Stimulated activated CD8-positive, alpha-beta memory T cell treated with anti-CD3 and anti-CD28 coated beads, Interleukin-7, amount 100 ng/mL, for 48 hours (primary cell): Measurements from ENCODE around the gene ALDH1L1.
"Not testable (repeated sequence)": the region's sequence is repeated elsewhere in the genome, so short reads cannot be mapped to it uniquely, and the experiment has no call there.

Source experiments
- DNase-seq, 2 donors: peaks; one replicate each; pipeline ENCODE4 v3.0.0-alpha.2; 2020; ENCODE audit warnings: low read depth in 1 of 2; ENCODE audit errors: extremely low read depth in 1 of 2

The ALDH1L1 gene

DNA sequence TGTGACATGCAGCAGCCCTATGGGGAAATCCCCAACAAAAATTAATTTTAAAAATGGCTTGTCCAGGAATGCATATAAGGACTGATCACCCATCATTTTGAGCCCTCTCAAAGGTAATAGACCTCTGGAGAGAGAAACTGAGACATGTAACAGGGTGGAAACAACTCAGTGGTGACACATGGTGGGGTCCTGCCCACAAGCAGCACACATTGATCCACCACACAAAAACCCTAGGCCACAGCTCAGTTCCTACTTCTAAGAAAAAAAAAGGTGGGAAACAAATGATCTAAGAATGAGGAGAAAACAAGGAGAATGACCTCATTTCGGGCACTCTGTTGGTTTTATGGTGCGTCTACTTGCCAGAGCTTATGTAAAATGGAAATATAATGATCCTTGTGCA lies 94.5 kb downstream of the ALDH1L1 start:
- DNase-seq, result peak in 1 of 2 donors; percentile 22

DNA sequence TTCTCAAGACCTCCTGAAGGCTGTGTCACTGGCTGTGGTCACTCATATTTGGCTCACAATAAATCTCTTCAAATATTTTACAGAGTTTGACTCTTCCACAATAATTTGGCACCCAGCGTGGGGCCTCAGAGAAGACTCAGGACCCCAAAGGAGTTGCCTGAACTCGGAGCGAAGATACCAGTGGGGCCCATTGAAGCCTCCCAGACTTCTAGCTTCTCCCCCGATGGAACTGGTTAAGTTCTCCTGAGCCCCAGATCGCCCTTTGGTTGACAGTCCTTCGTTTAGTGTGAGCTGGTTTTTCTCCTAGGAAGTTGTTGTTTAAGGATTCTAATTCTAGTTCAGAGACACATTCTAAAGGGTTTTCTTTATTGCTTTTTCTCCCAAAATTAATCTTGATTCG lies 95.1 kb downstream of the ALDH1L1 start:
- DNase-seq, result no peak

DNA sequence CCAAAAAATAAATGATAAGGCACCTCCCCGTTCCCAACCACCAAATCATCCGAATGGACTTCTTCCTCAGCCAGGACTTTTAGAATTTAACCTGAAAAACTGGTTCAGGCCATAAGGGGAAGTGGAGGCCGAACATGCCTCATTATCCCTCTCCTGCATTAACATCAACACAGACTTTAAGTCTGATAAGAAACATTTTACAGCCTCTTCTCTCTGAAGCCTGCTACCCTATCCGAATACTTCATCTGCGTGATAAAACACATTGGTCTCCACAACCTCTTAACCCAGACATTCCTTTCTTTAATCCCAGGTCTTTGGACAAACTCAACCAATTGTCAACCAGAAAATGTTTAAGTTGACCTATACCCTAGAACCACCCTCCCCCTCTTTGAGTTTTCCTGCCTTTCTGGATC lies 95.6 kb downstream of the ALDH1L1 start:
- DNase-seq, result no peak

DNA sequence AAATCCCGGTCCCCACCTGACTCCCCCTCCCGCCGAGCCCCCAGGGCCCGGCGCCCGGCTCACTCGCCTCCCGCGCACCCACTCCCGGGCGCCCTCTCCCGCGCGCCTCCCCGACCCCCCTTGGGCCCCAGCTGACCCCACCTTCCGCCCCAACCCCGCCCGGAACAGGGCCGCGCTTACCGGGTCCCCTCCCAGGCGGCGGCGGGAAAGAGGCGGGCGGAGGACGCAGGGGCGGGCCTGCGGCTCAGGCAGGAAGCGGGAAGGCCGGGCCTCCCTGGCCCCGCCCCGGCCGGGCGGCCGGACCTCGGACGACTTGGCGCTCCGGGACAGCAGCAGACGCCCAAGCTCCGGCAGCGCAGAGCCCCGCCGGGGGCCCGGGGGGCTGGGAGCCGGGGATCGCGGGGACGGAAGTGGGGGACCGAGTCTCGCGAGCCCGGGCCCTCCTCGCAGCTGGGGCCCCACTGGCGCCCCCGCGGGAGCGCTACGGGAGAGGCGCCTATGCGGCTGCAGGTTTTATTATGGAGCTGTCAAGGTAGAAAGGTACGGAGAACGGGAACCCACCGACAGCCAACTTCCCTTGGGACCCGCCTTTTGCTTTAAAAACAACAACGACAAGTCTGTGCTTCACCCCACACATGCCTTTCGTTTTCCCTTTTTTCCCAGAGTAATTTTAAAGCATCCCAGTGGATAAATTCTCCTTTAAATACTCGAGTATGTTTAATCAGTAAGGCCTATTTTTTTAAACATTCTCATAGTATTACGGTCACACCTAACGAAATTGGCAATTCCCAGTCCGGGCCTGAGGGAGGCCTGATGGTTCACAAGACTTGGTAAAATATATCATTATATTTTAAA lies 96.2 kb downstream of the ALDH1L1 start, which contains the start of gene SLC41A3:
TSS of gene SLC41A3 (minus strand) at position 212 of the 855 bp plus-strand sequence. CDS start 15,905 bp downstream, outside the sequence.
- DNase-seq, result peak; percentile 80 to 84

DNA sequence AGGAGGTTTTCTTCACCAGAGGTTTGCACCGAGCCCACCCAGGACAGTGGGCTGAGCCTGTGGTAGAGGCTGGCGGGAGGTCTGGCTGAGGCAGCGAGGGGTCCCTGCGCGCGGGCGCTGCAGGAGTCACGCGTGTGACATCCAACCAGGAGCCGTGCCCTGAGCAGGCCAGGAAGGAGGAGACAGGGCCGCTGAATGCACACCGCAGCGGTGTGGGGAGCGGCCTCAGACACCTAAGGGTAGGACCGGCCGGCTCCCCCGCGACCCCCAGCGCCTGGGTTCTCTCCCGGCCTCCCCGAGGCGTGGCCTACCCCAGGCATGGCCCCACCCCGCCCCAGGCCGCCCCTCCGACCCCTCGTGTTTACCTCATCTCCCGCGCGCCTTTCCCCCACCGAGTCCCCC lies 96.9 kb downstream of the ALDH1L1 start:
- peak; percentile 9 to 24 for DNase-seq

DNA sequence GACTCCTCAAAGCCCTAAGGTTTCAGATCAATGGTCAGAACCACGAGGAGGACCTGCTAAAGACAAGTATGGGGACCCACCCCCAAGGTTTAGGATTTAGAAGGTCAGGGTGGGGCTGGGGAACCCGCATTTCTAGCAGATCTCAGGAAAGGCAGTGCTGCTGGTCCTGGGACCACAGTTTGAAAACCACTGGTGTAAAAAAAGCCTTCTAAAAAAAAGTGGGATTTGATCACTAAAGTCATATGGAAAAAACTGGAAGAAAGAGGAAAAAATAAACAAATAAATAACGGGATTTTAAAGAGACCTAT lies 97.3 kb downstream of the ALDH1L1 start:
- no peak for DNase-seq

DNA sequence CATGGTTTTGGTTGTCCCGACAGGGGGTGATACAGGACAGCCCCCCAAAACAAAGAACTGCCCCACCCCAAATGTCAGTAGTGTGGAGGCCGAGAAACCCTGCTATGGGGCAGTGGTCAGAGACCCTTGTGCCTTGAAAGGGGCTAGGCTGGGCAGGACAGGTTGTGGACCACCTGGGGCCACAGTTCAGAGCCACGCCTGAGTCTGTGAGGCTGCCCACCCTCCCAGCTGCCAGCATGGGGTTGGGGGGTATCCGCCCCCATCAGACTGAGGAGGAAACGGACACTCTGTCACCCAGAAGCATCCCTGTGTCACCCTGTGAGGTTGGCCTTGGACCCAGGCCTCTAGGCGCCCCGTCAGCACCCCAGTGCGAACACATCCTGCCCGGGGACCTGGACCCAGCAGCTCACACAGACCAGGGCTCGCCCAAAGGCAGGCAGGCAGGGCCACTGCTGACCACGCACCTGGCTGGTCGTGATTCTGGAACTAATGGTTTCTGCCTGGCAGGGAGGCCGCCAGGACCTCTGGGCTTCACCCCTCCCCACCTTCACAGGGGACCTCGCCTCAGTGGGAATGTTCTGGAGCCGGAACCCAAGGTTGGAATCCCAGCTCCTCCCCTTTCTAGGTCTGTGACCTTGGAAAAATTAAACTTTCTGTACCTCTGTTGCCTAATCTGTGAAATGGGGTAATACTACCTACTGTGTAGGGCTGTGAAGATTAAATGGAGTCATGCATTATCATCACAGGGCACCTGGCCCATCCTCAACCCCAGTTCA lies 97.8 kb downstream of the ALDH1L1 start:
- no peak for DNase-seq

DNA sequence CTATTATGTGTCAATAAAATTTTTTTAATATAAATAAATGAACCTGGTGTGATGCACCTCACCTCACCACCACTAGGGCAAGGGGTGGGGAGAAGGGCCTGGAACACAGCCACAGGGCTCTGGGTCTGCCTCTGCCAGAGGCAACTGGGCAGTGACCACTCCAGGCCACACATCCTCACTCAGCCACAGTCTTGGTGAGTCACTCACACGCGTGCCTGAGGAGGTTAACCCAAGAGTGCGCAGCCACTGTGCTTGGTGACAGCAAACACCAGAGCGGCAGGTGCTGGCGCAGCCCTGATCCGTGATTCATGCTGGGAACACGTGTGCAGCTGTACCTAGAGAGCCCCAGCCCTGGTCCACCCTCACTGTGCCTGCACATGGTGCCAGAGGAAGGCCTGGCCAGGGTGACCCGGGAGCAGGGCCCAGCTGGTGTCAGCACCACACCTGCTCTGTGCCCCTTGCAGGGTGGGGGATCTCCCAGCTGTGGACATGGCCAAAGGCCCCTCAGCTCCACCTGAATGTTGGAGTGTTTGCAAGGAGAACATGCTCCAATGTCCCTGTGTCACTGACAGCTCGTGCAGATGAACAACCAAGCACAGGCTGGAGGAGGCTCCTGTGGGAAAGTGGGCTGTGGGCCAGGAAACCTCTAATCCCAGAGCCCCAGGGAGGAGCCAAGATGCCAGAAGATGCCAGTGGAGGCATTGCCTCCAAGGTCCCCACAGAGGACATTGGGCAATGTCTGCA lies 98.6 kb downstream of the ALDH1L1 start:
- no peak for DNase-seq

DNA sequence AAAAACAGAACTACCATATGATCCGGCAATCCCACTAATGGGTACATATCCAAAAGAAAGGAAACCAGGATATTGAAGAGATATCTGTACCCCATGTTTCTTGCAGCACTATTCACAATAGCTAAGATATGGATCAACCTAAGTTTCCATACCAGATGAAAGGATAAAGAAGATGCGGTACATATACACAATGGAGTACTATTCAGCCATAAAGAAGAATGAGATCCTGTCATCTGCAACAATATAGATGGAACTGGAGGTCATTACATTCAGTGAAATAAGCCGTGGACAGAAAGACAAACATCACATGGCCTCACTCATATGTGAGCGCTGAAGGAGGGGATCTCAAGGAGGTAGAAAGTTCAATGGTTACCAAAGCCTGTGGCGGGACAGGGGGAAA lies 99.4 kb downstream of the ALDH1L1 start:
- DNase-seq, result no peak

DNA sequence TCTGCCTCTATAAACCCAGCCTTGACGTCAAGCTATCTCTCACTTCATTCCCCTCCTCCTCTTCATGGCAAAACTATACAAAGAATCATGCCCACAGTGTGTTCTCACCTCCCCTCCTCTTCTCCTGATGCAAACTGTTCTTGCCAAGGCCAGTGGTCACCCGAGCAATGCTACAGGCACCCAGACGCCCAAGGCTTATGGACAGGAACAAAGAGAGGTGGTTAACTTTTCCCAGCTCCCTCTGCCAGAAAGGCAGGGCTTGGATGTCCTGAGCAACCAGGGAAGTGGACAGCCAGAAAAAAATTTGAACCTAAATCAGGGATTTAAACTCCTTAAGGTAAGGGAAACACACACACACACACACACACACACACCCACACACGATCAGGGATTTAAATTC lies 101.5 kb downstream of the ALDH1L1 start:
- no peak for DNase-seq

DNA sequence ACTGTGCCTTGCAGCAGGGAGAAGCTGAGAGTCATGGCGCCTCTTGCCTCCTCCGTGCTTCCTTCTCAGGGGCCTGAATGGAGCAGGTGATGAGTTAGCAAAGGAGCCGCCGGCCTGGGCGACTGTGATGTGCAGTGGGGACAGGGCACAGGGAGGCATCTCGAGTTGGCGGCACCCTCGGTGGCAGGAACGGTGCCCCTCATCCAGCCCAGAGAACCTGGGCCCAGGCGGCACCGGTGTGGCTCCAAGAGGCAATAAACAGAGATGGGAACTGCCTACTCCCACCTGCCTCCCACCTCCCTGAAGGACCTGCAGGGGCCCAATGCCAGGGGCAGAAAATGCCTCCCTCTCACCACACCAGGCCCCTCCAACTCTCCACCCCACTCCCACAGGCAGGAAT lies 102.6 kb downstream of the ALDH1L1 start:
- no peak for DNase-seq

DNA sequence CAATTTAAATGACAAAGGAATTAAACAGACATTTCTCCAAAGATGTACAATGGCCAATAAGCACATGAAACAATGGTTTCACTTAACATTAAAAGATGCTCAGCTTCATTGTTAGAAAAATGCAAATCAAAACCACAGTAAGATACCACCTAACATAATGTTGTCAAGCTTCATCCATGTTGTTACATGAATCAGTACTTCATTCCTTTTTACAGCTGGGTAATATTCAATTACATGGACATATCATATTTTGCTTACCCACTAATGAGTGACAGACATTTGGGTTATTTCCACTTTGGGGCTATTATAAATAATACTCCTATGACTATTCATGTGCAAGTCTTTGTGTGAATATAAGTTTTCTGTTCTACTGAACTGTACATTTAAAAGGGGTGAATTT lies 104.2 kb downstream of the ALDH1L1 start:
- DNase-seq, result no peak

DNA sequence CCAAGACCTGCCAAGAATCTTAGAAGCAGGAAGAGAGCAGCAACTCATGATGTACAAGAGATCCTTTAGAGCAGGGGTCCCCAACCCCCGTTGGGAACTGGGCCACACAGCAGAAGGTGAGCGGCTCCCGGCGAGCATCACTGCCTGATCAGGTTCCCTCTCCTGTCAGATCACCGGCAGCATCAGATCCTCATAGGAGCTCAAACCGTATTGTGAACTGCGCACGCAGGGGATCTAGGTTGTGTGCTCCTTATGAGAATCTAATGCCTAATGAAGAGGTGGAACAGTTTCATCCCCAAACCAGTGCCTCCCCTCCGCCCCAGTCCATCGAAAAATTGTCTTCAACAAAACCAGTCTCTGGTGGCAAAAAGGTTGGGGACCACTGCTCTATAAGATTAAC lies 110.2 kb downstream of the ALDH1L1 start:
- no peak for DNase-seq

DNA sequence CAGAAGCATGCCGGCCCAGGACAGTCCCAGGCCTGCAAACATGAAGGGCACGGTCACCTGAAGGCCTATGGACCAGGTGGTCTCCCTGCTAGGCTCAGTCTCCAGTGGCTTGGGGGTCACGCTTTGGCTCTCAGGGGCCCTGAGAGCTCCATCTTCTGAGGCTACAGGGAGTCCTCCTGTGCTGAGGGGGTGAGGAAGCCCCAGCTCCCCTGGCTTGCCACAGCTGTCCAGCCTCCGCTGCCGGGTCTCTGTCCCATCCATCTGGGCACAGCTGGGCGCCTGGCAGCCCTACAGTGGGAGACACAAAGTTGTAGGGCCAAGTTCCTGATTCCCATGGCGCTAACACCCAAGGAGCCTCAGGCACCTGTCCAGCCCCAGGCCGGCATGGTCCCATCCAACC lies 112.4 kb downstream of the ALDH1L1 start:
- DNase-seq, result no peak

DNA sequence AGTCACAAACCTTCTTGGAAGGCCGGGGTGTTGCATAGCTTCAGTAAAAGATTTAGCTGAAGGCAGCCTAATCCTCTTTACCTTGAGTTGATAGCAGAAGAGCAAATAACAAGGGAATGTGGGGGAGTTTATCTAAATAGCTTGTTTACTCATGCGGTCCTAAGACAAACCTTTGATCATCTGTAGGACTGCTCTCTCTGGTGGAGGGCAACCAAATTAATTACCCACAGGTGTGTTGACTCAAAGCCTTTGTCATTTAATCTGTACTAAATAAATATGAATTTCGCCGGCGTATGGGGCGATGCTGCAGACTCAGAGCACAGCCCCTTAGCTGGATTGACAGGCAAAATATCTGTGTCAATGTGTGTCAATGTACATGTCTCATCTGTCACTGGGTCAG lies 113.7 kb downstream of the ALDH1L1 start:
- not testable (repeated sequence) for DNase-seq

DNA sequence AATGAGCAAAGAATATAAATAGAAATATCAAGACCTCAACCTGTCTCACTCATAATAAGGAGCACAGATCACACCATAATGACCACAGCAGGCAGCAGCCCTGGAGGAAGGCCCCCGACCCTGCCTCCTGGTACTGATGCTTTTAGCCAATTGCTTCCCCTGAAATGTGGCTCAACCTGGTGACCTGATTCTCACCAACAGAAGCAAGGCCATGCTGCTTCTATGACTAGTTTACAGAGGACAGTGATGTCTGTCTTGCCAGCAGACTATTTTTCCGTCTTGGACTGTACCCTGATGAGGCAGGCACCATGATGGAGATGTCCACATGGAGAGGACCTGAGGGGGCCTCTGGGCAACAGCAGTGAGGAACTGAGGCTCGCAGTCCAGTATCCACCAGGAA lies 114.5 kb downstream of the ALDH1L1 start:
- no peak for DNase-seq

DNA sequence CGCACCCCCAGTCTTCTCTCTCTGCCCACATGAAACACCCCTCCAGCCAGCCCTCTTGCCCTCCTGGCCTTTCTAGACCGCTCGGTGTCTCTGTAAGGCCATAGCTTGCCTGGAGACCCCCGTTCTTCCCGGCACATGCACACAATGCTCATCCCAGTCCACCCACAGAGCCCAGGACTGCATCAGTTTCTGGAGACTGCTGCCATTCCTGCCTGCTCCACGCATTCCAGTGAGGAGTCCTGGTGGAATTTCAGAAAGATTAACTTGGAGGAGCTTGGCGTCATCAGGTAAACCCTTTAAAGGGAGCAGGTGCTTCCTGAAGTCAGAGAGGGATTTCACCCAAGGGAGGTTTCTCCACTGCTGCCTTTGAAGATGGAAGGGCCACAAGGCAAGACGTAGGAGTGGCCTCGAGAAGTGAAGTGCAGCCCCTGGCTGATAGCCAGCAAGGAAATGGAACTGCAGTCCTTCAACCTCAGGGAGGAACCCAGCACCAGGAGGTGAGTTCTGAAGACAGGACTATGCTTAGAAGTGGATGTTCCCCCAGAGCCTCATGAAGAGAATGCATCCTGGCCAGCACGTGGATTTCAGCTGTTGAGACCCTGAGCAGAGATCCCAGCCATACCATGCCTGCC lies 115.6 kb downstream of the ALDH1L1 start:
- no peak for DNase-seq

DNA sequence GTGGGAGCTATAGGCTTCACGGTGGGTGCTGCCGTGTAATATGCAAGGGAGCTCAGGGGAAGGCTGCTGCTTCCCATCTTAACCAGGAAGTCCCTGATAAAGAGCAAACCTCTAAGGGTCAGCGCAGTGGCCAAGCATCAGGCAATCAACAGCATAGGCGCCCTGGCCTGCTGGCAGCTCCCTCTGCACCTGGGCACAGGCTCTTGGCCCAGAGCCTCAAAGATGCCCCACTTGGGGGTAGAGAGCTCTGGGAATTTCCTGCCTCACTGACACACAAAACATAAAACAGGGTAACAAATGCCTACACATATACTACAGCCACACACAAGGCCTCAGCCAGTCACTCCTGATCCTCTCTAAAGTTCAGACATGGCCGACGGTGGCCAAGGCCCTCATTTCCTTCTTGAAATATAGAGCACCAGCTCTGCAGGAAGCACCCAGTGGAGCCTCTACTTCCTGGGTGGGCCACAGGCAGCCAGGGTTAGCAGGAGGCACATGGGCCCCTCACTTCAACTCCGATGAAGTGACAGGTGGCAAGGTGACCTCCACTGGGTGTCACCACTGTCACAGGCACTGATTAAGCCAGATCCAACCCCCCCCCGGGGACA lies 116.9 kb downstream of the ALDH1L1 start:
- no peak for DNase-seq

DNA sequence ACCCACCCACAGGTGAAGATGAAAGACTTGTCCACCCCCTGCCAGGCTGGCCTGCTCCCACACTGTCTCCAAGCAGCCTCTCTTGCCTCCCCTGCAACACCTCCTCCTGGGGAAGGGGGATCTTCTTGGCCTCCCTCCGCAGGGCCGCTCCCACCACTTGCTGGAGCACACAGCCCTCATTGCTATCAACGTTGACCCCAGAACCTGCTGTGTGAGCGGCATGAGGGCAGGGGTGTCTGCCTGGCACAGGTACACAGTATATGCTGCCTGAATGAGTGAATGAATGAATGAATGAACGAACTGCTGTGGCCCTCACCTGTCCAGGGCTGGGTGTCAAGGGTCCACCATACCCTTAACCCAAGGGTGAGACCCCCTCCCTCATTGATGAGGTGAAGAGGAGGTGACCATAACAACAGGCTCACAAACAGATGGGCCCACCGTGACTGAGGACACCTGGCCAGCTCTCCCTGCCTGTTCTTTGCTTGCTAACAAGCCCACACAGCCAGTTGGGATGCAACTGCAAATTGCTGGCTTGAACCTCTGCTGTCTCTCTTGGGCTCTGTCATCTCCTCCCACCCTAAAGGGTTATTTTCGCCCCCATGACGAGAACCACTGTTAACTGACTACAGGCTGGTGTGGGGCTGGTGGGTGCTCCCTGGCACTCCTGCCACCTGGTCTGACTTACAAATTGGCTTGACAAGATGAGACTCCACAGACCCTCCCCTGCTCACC lies 118.9 kb downstream of the ALDH1L1 start:
- no peak for DNase-seq

DNA sequence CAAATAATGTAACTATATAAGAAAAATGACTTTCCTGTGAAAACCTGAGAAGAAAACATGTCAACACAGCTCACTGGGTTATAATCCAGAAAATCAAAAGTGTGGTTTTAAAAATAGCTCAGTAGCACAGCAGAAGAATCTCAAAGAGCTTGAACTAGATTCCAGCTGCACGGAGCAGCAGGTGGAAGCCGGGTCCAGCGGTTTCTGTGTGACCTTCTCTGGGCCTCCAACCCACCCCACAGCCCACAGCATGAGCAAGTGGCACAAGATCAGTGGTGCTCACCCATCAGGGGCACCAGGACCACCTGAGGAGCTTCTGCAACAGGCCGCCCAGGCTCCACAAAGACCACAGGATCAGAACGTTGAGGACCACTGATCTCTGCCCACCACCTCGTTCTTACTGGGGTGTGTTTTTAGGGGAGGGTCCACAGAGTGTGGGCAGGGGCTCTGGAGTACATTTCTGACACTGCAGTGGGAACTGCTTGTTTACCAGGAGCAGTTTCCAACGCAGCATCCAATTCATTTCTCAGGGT lies 119.7 kb downstream of the ALDH1L1 start:
- no peak for DNase-seq
